Breast epithelium (tissue), 4 donors: Measurements from ENCODE around the gene SERINC4. TPM values are rescaled to one million over a fixed set of nuclear protein-coding genes. Genes with fewer than 3 reads are reported as not detected.
A peak's percentile ranks its signal among the peaks of the same experiment; 100 is the strongest.

ENCODE experiments used
- DNase-seq, 2 donors: peaks; one replicate each; pipeline ENCODE4 v3.0.0-alpha.2; 2019; ENCODE audit warnings: low spot score in 2 of 2
- H3K27ac ChIP-seq, 2 donors: fragments of 200-600 bp; sonication (generic) in 1 of 2; one replicate each; pipeline ENCODE4 v1.5.1; 2016 to 2019; ENCODE audit warnings: mild to moderate bottlenecking in 1 of 2
- H3K27me3 ChIP-seq, 2 donors: fragments of 200-600 bp; sonication (generic) in 1 of 2; one replicate each; pipeline versions ENCODE4 v1.5.1 to v1.6.0; 2017 to 2019; ENCODE audit warnings: control low read depth in 1 of 2, mild to moderate bottlenecking in 1 of 2
- H3K36me3 ChIP-seq: fragments of 200-600 bp; one replicate; pipeline ENCODE4 v1.5.1; 2019
- H3K4me1 ChIP-seq, 2 donors: fragments of 200-600 bp; sonication (generic); one replicate each; pipeline ENCODE4 v1.5.1; 2016 to 2019; ENCODE audit warnings: control low read depth in 1 of 2
- H3K4me3 ChIP-seq, 3 donors: fragments of 200-600 bp; sonication (generic); 1 replicate in 2 of 3; 2 replicates in 1 of 3; pipeline ENCODE4 v1.5.1; 2016 to 2019; ENCODE audit warnings: mild to moderate bottlenecking in 3 of 3, moderate library complexity in 2 of 3
- H3K9me3 ChIP-seq, 2 donors: fragments of 200-600 bp; sonication (generic) in 1 of 2; one replicate each; pipeline ENCODE4 v1.5.1; 2016 to 2019; ENCODE audit warnings: control low read depth in 1 of 2
- CTCF ChIP-seq, 3 donors: fragments of 450-650 bp; IDR thresholded peaks; one replicate each; pipeline ENCODE4 v1.5.1; 2016 to 2017; ENCODE audit warnings: antibody characterized with exemption in 3 of 3, mild to moderate bottlenecking in 3 of 3, moderate library complexity in 3 of 3
- POLR2A ChIP-seq: fragments of 450-650 bp; IDR thresholded peaks from one replicate; pipeline ENCODE4 v1.6.1; 2016; ENCODE audit warnings: antibody characterized with exemption, mild to moderate bottlenecking, moderate library complexity
- POLR2AphosphoS5 ChIP-seq, 3 donors: sonication (generic); formaldehyde crosslinking; IDR thresholded peaks; one replicate each; pipeline ENCODE4 v1.6.1; 2017; ENCODE audit warnings: antibody characterized with exemption in 3 of 3
- intact Hi-C: fragments of 100-400 bp; cut with DNase I; formaldehyde crosslinking; loops from one replicate; pipeline ENCODE4 v1.15.1; 2023; ENCODE audit warnings: low total_unique reads
- total RNA-seq, 3 donors: library from RNA; depleted of rRNA; stranded (reverse); fragments of >200 nt; gene quantifications; one replicate each; pipeline ENCODE4 v1.1.0, GENCODE V29; 2016

SERINC4 gene
- total RNA-seq, 3 donors from 2014 or later: 0.16 TPM; not detected in 2

DNA sequence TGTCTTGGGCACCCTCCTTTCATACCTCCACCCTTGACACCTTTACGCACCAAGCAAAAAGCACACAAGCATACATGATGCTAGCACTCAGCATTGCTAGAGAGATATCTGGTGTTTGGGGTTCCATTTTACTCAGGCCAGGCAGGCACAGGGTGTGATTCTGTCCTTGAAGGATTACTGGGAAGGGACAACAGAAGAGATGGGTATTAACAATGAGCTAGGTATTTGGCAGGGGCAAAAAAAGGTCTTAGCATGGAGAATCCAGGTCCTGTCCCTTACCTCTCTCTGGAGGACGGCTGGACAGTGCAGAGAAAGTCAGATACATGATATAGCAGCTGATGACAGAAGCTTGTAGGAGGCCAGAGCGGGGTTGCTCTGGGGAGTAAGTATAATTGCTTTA lies 3.5 kb downstream of the SERINC4 start:
- no peak for TF ChIP-seq POLR2A
- no peak for TF ChIP-seq CTCF (IDR thresholded peaks at IDR 0.05)
- no peak for TF ChIP-seq POLR2AphosphoS5 (IDR thresholded peaks at IDR 0.05)

GRCh38 chr15:43795997-43796396 lies 4.0 kb downstream of the SERINC4 start:
- Histone ChIP-seq H3K27me3 (no peaks in the 10 kb centered on the region), H3K4me3 (no peak overlapping the region), H3K4me1 (peaks cover 11 to 19% of the 10 kb centered on the region in 2 donors), H3K27ac (peak overlapping the region; percentile 27 to 99), H3K36me3 (no peaks in the 10 kb centered on the region), H3K9me3 (no peaks in the 10 kb centered on the region)
- intact Hi-C loops: no loop called here
- no peak for DNase-seq
- no peak for TF ChIP-seq CTCF (IDR thresholded peaks at IDR 0.05)
- TF ChIP-seq POLR2A: no peak
- TF ChIP-seq POLR2AphosphoS5 (IDR thresholded peaks at IDR 0.05): no peak

More for the DNA sequence above, 3.5 kb downstream of the SERINC4 start:
- H3K36me3 ChIP-seq: no peaks in the 10 kb centered on the region
- H3K4me3 ChIP-seq: no peak overlapping the region
- no peaks in the 10 kb centered on the region for H3K27me3 ChIP-seq
- no peak for DNase-seq
- H3K27ac ChIP-seq: peak overlapping the region; percentile 5 to 99
- peaks cover 11 to 19% of the 10 kb centered on the region in 2 donors for H3K4me1 ChIP-seq
- no peaks in the 10 kb centered on the region for H3K9me3 ChIP-seq
- intact Hi-C loops: no loop called here

DNA sequence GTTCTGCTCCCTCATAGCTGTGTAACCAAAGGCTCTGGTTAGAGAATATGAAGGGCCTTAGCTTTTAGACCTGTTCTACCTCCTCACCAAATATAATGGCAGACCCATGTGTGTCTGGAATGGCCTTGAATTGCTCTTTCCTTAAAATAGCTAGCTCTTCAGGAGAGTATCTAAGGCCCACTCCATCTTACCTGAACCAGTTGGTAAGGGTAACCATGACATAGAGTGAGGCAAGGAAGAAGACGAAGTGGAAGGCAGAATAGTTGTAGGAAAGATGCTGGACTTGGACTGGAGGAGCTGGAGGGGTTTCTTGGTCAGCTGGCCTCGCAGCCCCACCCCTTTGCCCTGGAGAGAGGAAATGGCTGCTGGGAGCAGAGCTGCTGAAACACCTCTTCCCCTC lies 4.8 kb downstream of the SERINC4 start:
- no peak for DNase-seq
- H3K27ac ChIP-seq: peak overlapping the region; percentile 97 to 99
- intact Hi-C loops: no loop called here
- no peaks in the 10 kb centered on the region for H3K27me3 ChIP-seq
- TF ChIP-seq CTCF (IDR thresholded peaks at IDR 0.05): no peak
- no peak for TF ChIP-seq POLR2A
- TF ChIP-seq POLR2AphosphoS5 (IDR thresholded peaks at IDR 0.05): no peak
- H3K9me3 ChIP-seq: no peaks in the 10 kb centered on the region
- H3K4me3 ChIP-seq: no peak overlapping the region
- H3K4me1 ChIP-seq: peaks cover 11 to 19% of the 10 kb centered on the region in 2 donors
- no peaks in the 10 kb centered on the region for H3K36me3 ChIP-seq

DNA sequence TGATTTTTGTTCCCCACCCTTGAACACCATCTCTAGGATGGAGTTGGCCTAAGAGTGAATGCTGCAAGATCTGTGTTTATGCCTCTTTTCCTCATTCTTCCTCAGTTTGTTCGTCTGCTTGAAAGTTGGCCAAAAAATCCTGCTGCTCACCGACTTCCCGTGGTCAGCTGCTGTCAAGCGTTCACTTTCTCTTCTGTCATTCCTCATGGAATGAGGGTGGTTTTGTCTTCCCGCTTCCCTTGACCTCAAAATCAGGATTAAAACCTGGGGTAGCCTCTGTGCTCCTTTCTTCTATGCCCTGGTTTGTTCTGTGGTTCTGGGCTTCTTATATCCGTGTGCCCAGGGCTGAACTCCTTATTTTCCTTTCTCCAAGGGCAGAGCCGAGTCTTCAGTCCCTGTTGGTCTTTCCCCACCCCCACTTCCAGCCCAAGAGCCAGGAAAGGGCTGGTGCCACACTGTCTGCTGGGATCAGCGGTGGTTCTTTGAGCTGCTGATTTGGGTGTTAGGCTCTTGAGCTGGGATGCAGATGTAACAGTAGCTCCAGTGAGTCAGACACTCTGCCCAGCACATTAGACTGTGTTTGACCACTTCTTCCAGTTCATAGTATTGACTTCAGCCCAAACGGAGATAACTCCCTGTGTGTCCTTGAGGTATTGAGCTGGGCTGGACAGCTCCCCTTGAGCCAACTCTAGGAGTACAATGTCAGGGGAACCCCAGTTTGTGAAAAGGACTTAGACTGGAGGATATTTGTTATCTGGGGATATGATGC lies 5.6 kb downstream of the SERINC4 start:
- TF ChIP-seq POLR2AphosphoS5 (IDR thresholded peaks at IDR 0.05) (no peak), CTCF (IDR thresholded peaks at IDR 0.05) (no peak), POLR2A (no peak)
- no peak for DNase-seq
- peaks cover 6 to 19% of the 10 kb centered on the region in 2 donors for H3K4me1 ChIP-seq
- H3K4me3 ChIP-seq: peak overlapping the region in 1 of 3 donors; percentile 89
- H3K9me3 ChIP-seq: no peaks in the 10 kb centered on the region
- H3K27ac ChIP-seq: peak overlapping the region; percentile 97 to 99
- intact Hi-C loops: no loop called here
- no peaks in the 10 kb centered on the region for H3K27me3 ChIP-seq
- H3K36me3 ChIP-seq: no peaks in the 10 kb centered on the region

- Histone ChIP-seq H3K36me3 (no peaks in the 10 kb centered on the region), H3K4me1 (peaks cover 6 to 16% of the 10 kb centered on the region in 2 donors), H3K27me3 (no peaks in the 10 kb centered on the region), H3K27ac (peak overlapping the region; percentile 97 to 99), H3K4me3 (peak overlapping the region; percentile 89 to 98 (median 96)), H3K9me3 (no peaks in the 10 kb centered on the region)
- TF ChIP-seq POLR2A (no peak), CTCF (IDR thresholded peaks at IDR 0.05) (no peak), POLR2AphosphoS5 (IDR thresholded peaks at IDR 0.05) (no peak)
- intact Hi-C loops: no loop called here
- no peak for DNase-seq
These were observed 6.4 kb downstream of the SERINC4 start for GRCh38 chr15:43793647-43794046.
